Activated CD4-positive, alpha-beta T cell treated with anti-CD3 and anti-CD28 coated beads for 48 hours (primary cell): Measurements from ENCODE around the gene H6PD.
"Not testable (repeated sequence)": the region's sequence is repeated elsewhere in the genome, so short reads cannot be mapped to it uniquely, and the experiment has no call there.

Experiments used
- DNase-seq: peaks from one replicate; pipeline ENCODE4 v3.0.0-alpha.2; 2020

H6PD gene

GRCh38 chr1:9280015-9280860 is 45.7 kb downstream of the H6PD start:
- DNase-seq = peak; percentile 87

- DNase-seq = no peak
Observed at GRCh38 chr1:9281071-9281827, 46.7 kb downstream of the H6PD start.

- peak; percentile 18 for DNase-seq
Observed at GRCh38 chr1:9281908-9282695, 47.5 kb downstream of the H6PD start.

- no peak for DNase-seq
Observed at GRCh38 chr1:9282696-9282955, 48.1 kb downstream of the H6PD start.

- no peak for DNase-seq
Observed at GRCh38 chr1:9284061-9284460, 49.5 kb downstream of the H6PD start.

- DNase-seq = no peak
Observed at GRCh38 chr1:9286556-9286955, 52.0 kb downstream of the H6PD start.

- peak; percentile 93 for DNase-seq
Observed at GRCh38 chr1:9289090-9289534, 54.5 kb downstream of the H6PD start.

- DNase-seq = peak; percentile 55
Observed at GRCh38 chr1:9289711-9290485, 55.3 kb downstream of the H6PD start.

GRCh38 chr1:9291914-9292360 is 57.4 kb downstream of the H6PD start:
- DNase-seq = no peak

GRCh38 chr1:9292361-9293240 is 58.0 kb downstream of the H6PD start, which contains the start of gene SPSB1:
Gene SPSB1, plus strand, starts transcription at chr1:9292894. Its CDS starts 62,998 bp downstream, at chr1:9355892.
- DNase-seq = peak; percentile 75

- no peak for DNase-seq
Observed at GRCh38 chr1:9293241-9293532, 58.6 kb downstream of the H6PD start.

- DNase-seq = peak; percentile 50
Observed at GRCh38 chr1:9293533-9294404, 59.2 kb downstream of the H6PD start.

GRCh38 chr1:9294405-9294773 is 59.8 kb downstream of the H6PD start:
- DNase-seq = peak; percentile 58

- DNase-seq = peak; percentile 55
Observed at GRCh38 chr1:9294910-9295636, 60.5 kb downstream of the H6PD start.

GRCh38 chr1:9295884-9296283 is 61.3 kb downstream of the H6PD start:
- DNase-seq = no peak

- no peak for DNase-seq
Observed at GRCh38 chr1:9296850-9297249, 62.3 kb downstream of the H6PD start.

GRCh38 chr1:9297831-9298230 is 63.3 kb downstream of the H6PD start:
- no peak for DNase-seq

GRCh38 chr1:9298282-9298681 is 63.7 kb downstream of the H6PD start:
- no peak for DNase-seq

GRCh38 chr1:9299571-9300541 is 65.3 kb downstream of the H6PD start:
- DNase-seq = not testable (repeated sequence)
